H9 (cell line): ENCODE results near the gene ANKRD44. TPM values are rescaled to one million over a fixed set of nuclear protein-coding genes. Genes with fewer than 3 reads are reported as not detected.

Experiments used
- DNase-seq: peaks from one replicate; pipeline ENCODE4 v3.0.0-alpha.2; 2017
- H2AFZ ChIP-seq: one replicate; pipeline ENCODE4 v1.6.1; 2013; ENCODE audit warnings: mild to moderate bottlenecking, low read length, control low read depth, moderate library complexity
- H2AK5ac ChIP-seq: 2 replicates; pipeline ENCODE4 v1.6.1; 2013; ENCODE audit warnings: low read length, control low read depth, mixed read lengths; ENCODE audit not compliant: insufficient read length
- H2BK120ac ChIP-seq: one replicate; pipeline ENCODE4 v1.6.1; 2013; ENCODE audit warnings: low read depth, mild to moderate bottlenecking, low read length, control low read depth, inconsistent platforms; ENCODE audit not compliant: poor library complexity, severe bottlenecking
- H2BK12ac ChIP-seq: 2 replicates; pipeline ENCODE4 v1.6.1; 2013; ENCODE audit warnings: low read length, control low read depth, mixed read lengths, low read depth; ENCODE audit not compliant: insufficient read length
- H2BK15ac ChIP-seq: 2 replicates; pipeline ENCODE4 v1.6.1; 2013; ENCODE audit warnings: low read depth, low read length, control low read depth
- H2BK20ac ChIP-seq: one replicate; pipeline ENCODE4 v1.6.1; 2013; ENCODE audit warnings: low read depth, mild to moderate bottlenecking, low read length, control low read depth, inconsistent platforms; ENCODE audit not compliant: poor library complexity, severe bottlenecking
- H2BK5ac ChIP-seq: 2 replicates; pipeline ENCODE4 v1.6.1; 2013; ENCODE audit warnings: low read length, control low read depth, mixed read lengths; ENCODE audit not compliant: insufficient read length
- H3K14ac ChIP-seq: 2 replicates; pipeline ENCODE4 v1.6.1; 2013; ENCODE audit warnings: low read length, control low read depth; ENCODE audit not compliant: insufficient read depth
- H3K18ac ChIP-seq: 2 replicates; pipeline ENCODE4 v1.6.1; 2013; ENCODE audit warnings: low read depth, mild to moderate bottlenecking, mixed read lengths, low read length, control low read depth; ENCODE audit not compliant: insufficient read length
- H3K23ac ChIP-seq: 2 replicates; pipeline ENCODE4 v1.6.1; 2013; ENCODE audit warnings: low read length, control low read depth, mixed read lengths, low read depth; ENCODE audit not compliant: insufficient read length
- H3K23me2 ChIP-seq: 2 replicates; pipeline ENCODE4 v1.6.1; 2013; ENCODE audit warnings: low read depth, mild to moderate bottlenecking, mixed read lengths, low read length, control low read depth; ENCODE audit not compliant: insufficient read length, poor library complexity, severe bottlenecking
- H3K27ac ChIP-seq: 2 replicates; pipeline ENCODE4 v1.5.1; 2013; ENCODE audit warnings: low read length, control low read depth, mixed read lengths, low read depth; ENCODE audit not compliant: insufficient read length
- H3K27me3 ChIP-seq: 2 replicates; pipeline ENCODE4 v1.6.1; 2013; ENCODE audit warnings: low read length, control low read depth, inconsistent platforms; ENCODE audit not compliant: insufficient read depth
- H3K4ac ChIP-seq: 2 replicates; pipeline ENCODE4 v1.6.1; 2013; ENCODE audit warnings: low read depth, mild to moderate bottlenecking, control low read depth, inconsistent platforms, low read length, moderate library complexity
- H3K4me1 ChIP-seq: 2 replicates; pipeline ENCODE4 v1.6.1; 2013; ENCODE audit warnings: low read length, control low read depth, inconsistent platforms; ENCODE audit not compliant: insufficient read depth
- H3K4me2 ChIP-seq: 2 replicates; pipeline ENCODE4 v1.6.1; 2013; ENCODE audit warnings: low read length, control low read depth, mixed read lengths; ENCODE audit not compliant: insufficient read length, insufficient read depth
- H3K56ac ChIP-seq: 2 replicates; pipeline ENCODE4 v1.6.1; 2013; ENCODE audit warnings: low read depth, mild to moderate bottlenecking, mixed read lengths, low read length, control low read depth; ENCODE audit not compliant: insufficient read length
- H3K79me1 ChIP-seq: 2 replicates; pipeline ENCODE4 v1.6.1; 2013; ENCODE audit warnings: low read depth, mild to moderate bottlenecking, moderate library complexity, low read length, control low read depth, inconsistent platforms; ENCODE audit not compliant: insufficient read depth, poor library complexity, severe bottlenecking
- H3K79me2 ChIP-seq: 2 replicates; pipeline ENCODE4 v1.6.1; 2013; ENCODE audit warnings: low read length, control low read depth, inconsistent platforms; ENCODE audit not compliant: insufficient read depth
- H3K9ac ChIP-seq: 2 replicates; pipeline ENCODE4 v1.6.1; 2013; ENCODE audit warnings: low read length, control low read depth, mixed read lengths; ENCODE audit not compliant: insufficient read length; ENCODE audit errors: extremely low read depth
- H3K9me3 ChIP-seq: one replicate; pipeline ENCODE4 v1.6.1; 2013; ENCODE audit warnings: low read depth, low read length, inconsistent platforms; ENCODE audit not compliant: control insufficient read depth
- H3T11ph ChIP-seq: one replicate; pipeline ENCODE4 v1.6.1; 2013; ENCODE audit warnings: mild to moderate bottlenecking, low read length, control low read depth, inconsistent platforms
- H4K20me1 ChIP-seq: one replicate; pipeline ENCODE4 v1.6.1; 2013; ENCODE audit not compliant: control insufficient read depth, insufficient read length, insufficient read depth
- H4K5ac ChIP-seq: 2 replicates; pipeline ENCODE4 v1.6.1; 2013; ENCODE audit warnings: low read depth, mild to moderate bottlenecking, mixed read lengths, low read length, control low read depth; ENCODE audit not compliant: insufficient read length
- H4K8ac ChIP-seq: replicated peaks from 2 replicates; pipeline ENCODE4 v1.6.1; 2013; ENCODE audit warnings: low read length, control low read depth, mixed read lengths, low read depth; ENCODE audit not compliant: insufficient read length
- H4K91ac ChIP-seq: 2 replicates; pipeline ENCODE4 v1.6.1; 2013; ENCODE audit warnings: low read depth, mild to moderate bottlenecking, moderate library complexity, mixed read lengths, low read length, control low read depth; ENCODE audit not compliant: insufficient read length
- H3K27ac Mint-ChIP-seq, 3 experiments: 2 replicates in 2 of 3; 3 replicates in 1 of 3; pipeline ENCODE4 v1.8.0; 2020 to 2021; ENCODE audit warnings: mixed read lengths in 3 of 3, mild to moderate bottlenecking in 1 of 3, moderate library complexity in 1 of 3
- H3K27me3 Mint-ChIP-seq: 2 replicates; pipeline ENCODE4 v1.8.0; 2021; ENCODE audit warnings: low read depth, mild to moderate bottlenecking, moderate library complexity, mixed read lengths
- H3K36me3 Mint-ChIP-seq, 3 experiments: 2 replicates in 2 of 3; 3 replicates in 1 of 3; pipeline ENCODE4 v1.8.0; 2020 to 2021; ENCODE audit warnings: low read depth in 3 of 3, mixed read lengths in 3 of 3; ENCODE audit not compliant: insufficient read depth in 1 of 3
- H3K4me1 Mint-ChIP-seq, 2 experiments: 2 replicates each; pipeline ENCODE4 v1.8.0; 2020; ENCODE audit warnings: mixed read lengths in 2 of 2
- H3K4me3 Mint-ChIP-seq, 2 experiments: 2 replicates in 1 of 2; 3 replicates in 1 of 2; pipeline ENCODE4 v1.8.0; 2020 to 2021; ENCODE audit warnings: mild to moderate bottlenecking in 2 of 2, mixed read lengths in 2 of 2, moderate library complexity in 1 of 2
- H3K9me3 Mint-ChIP-seq, 2 experiments: 2 replicates in 1 of 2; 3 replicates in 1 of 2; pipeline ENCODE4 v1.8.0; 2020; ENCODE audit warnings: mild to moderate bottlenecking in 2 of 2, mixed read lengths in 2 of 2, moderate library complexity in 1 of 2
- WGBS: extraction: QIAGEN DNeasy Blood & Tissue Kit; methylation state at CpG from one replicate; pipeline ENCODE4 v1.1.7; 2013; ENCODE audit warnings: missing lambda C conversion rate, low lambda C conversion rate, mixed read lengths; ENCODE audit not compliant: insufficient read length; ENCODE audit errors: extremely low coverage; 5-methylcytosine and 5-hydroxymethylcytosine counted together
- total RNA-seq: library from RNA; stranded (reverse); gene quantifications from 2 replicates; pipeline ENCODE4 v1.2.1, GENCODE V29; 2021
- TF ChIP-seq, protein P1 (sequence below): fragments of 200-600 bp; sonication (generic); conservative IDR thresholded peaks from 3 replicates; pipeline ENCODE4 v1.8.0; 2021; ENCODE audit warnings: antibody characterized with exemption, mild to moderate bottlenecking

ANKRD44 gene
- total RNA-seq, 1 experiment from 2014 or later, result 1.9 TPM

DNA sequence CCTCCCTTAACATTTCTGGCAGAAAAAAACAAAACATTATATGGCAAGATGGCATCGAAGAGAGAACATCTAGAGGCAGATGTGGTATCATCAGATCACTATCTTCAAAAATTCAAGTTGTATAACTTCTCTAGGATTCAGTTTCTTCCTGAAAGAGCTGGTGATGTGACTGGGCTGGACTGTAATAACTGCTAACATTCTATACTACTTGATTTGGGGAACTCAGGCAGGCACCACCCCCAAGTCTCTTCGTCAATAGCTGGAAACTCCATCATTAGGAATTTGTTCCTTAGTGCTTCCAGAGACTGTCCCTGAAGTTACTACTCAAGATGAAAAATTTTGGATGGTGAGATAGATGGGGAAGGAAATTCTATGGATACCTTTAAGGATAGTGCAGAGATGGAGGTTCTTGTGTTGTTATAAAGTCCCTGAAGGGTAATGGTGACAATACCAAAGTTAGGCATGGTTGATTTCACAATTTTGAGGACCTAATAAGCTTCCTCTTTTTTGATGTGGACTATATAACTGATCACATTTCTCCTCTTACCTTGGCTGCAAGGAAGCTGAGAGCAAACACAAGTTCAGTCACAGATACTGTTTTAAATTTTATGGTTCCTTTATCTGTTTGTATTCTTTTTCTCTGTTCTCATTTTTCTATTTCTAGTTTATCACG lies 324.9 kb downstream of the ANKRD44 start:
- peaks cover 2% of the 10 kb centered on the region; the same call in 1 of the 2 replicates for H3K4me1 ChIP-seq
- WGBS, result no CpG with 5 or more reads among the region's 3 CpGs

More for the DNA sequence above, 324.9 kb downstream of the ANKRD44 start:
- Histone ChIP-seq H4K8ac (no peak overlapping the region), H3K79me2 (no peaks in the 10 kb centered on the region), H3K23ac (no peak overlapping the region), H2BK20ac (no peak overlapping the region), H2BK12ac (no peak overlapping the region), H3K27me3 (no peaks in the 10 kb centered on the region), H2AK5ac (no peak overlapping the region), H3K14ac (no peak overlapping the region), H3K18ac (no peak overlapping the region), H3K9ac (no peak overlapping the region), H2BK5ac (no peak overlapping the region), H4K5ac (no peak overlapping the region), H3K4me2 (no peak overlapping the region), H4K20me1 (no peaks in the 10 kb centered on the region), H2BK120ac (no peak overlapping the region), H3K9me3 (no peaks in the 10 kb centered on the region), H3K27ac (no peak overlapping the region), H2AFZ (no peak overlapping the region), H3T11ph (no peak overlapping the region), H3K23me2 (no peaks in the 10 kb centered on the region), H3K56ac (no peak overlapping the region), H2BK15ac (no peak overlapping the region), H3K4ac (no peak overlapping the region), H3K79me1 (no peaks in the 10 kb centered on the region), H4K91ac (no peak overlapping the region)
- H3K9me3 Mint-ChIP-seq, result no peaks in the 10 kb centered on the region
- H3K27ac Mint-ChIP-seq, result no peak overlapping the region
- peaks cover 20 to 23% of the 10 kb centered on the region in 2 experiments for H3K4me1 Mint-ChIP-seq
- TF ChIP-seq, protein P1, sequence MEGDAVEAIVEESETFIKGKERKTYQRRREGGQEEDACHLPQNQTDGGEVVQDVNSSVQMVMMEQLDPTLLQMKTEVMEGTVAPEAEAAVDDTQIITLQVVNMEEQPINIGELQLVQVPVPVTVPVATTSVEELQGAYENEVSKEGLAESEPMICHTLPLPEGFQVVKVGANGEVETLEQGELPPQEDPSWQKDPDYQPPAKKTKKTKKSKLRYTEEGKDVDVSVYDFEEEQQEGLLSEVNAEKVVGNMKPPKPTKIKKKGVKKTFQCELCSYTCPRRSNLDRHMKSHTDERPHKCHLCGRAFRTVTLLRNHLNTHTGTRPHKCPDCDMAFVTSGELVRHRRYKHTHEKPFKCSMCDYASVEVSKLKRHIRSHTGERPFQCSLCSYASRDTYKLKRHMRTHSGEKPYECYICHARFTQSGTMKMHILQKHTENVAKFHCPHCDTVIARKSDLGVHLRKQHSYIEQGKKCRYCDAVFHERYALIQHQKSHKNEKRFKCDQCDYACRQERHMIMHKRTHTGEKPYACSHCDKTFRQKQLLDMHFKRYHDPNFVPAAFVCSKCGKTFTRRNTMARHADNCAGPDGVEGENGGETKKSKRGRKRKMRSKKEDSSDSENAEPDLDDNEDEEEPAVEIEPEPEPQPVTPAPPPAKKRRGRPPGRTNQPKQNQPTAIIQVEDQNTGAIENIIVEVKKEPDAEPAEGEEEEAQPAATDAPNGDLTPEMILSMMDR, result no peak
- no peaks in the 10 kb centered on the region for H3K27me3 Mint-ChIP-seq
- no peaks in the 10 kb centered on the region; a peak in 1 of 7 replicates for H3K36me3 Mint-ChIP-seq
- DNase-seq, result no peak
- H3K4me3 Mint-ChIP-seq, result no peak overlapping the region
